ENCODE measurements around the gene HOXA9. TPM values are rescaled to one million over a fixed set of nuclear protein-coding genes. Genes with fewer than 3 reads are reported as not detected.

Gene HOXA9
- total RNA-seq, 6 donors from 2014 or later: 0.30 to 6.1 (median 0.49) TPM; not detected in 1

DNA sequence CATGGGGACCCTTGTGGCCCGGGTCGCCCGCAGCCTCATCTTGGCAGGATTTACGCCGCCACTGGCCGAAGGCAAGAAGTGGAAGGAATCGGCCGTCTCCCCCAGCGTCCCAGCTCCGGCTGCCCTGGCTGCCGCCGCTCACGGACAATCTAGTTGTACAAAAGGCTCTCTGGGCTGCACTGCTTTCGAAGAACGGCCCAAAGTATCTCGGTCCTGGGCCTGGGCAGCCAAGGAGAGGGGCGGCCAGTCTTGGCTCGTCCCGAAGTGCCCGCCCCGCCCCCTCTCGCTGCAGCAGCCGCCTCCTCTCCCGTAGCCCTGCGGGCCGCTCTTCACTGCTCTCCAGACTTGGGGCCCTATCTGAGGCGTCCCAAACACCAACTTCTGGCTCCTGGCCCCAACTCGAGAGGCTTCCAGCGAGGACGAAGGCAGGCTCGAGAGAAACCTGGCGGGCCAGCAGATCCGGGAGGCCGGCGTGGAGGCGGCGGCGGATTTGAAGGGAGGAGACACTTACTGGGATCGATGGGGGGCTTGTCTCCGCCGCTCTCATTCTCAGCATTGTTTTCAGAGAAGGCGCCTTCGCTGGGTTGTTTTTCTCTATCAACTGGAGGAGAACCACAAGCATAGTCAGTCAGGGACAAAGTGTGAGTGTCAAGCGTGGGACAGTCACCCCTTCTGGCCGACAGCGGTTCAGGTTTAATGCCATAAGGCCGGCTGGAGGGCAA lies 809 bp downstream of the HOXA9 start:
- Histone ChIP-seq H3K4me1 (peaks cover 7 to 59% (median 48%) of the 10 kb centered on the region in 4 donors), H3K36me3 (no peaks in the 10 kb centered on the region), H3K27me3 (peaks cover 2 to 70% (median 44%) of the 10 kb centered on the region in 4 donors), H3K9me3 (peaks cover 0 to 5% (median 0%) of the 10 kb centered on the region in 4 donors), H3K27ac (peak overlapping the region in 1 of 4 donors; percentile 9), H3K4me3 (peak overlapping the region in 3 of 4 donors; percentile 35 to 49 (median 48))
- WGBS, 2 donors: 15 to 17% methylated on average over 29 to 47 of the region's 47 CpGs
- DNase-seq (peak in 1 of 2 donors; percentile 82), ATAC-seq (ENCODE audit: low FRiP score in 2 of 2) (no peak)
- TF ChIP-seq, protein P1, sequence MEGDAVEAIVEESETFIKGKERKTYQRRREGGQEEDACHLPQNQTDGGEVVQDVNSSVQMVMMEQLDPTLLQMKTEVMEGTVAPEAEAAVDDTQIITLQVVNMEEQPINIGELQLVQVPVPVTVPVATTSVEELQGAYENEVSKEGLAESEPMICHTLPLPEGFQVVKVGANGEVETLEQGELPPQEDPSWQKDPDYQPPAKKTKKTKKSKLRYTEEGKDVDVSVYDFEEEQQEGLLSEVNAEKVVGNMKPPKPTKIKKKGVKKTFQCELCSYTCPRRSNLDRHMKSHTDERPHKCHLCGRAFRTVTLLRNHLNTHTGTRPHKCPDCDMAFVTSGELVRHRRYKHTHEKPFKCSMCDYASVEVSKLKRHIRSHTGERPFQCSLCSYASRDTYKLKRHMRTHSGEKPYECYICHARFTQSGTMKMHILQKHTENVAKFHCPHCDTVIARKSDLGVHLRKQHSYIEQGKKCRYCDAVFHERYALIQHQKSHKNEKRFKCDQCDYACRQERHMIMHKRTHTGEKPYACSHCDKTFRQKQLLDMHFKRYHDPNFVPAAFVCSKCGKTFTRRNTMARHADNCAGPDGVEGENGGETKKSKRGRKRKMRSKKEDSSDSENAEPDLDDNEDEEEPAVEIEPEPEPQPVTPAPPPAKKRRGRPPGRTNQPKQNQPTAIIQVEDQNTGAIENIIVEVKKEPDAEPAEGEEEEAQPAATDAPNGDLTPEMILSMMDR (IDR thresholded peaks at IDR 0.05): no peak
- TF ChIP-seq POLR2AphosphoS5 (IDR thresholded peaks at IDR 0.05): no peak

DNA sequence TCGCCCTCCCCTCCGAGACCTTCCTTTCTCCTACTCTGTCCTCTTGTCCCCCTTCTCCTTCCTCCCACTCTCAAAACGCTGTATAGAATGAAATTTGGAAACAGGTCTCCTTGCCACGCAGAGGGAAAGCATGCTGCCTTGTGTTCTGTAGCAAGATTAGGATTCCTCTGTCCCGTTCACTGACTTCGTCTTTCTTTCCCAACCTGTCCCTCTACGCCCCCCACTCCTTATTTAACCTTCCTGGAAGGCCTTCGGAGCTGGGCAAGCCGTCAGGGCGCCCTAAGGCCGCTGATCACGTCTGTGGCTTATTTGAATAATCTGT lies 1.3 kb downstream of the HOXA9 start:
- ATAC-seq (ENCODE audit: low FRiP score in 2 of 2) (no peak), DNase-seq (no peak)
- Histone ChIP-seq H3K27me3 (peaks cover 2 to 68% (median 40%) of the 10 kb centered on the region in 4 donors), H3K4me3 (peak overlapping the region in 3 of 4 donors; percentile 35 to 49 (median 48)), H3K27ac (no peak overlapping the region), H3K4me1 (peaks cover 7 to 56% (median 45%) of the 10 kb centered on the region in 4 donors), H3K9me3 (peaks cover 0 to 5% (median 0%) of the 10 kb centered on the region in 4 donors), H3K36me3 (no peaks in the 10 kb centered on the region)
- WGBS, 2 donors: 40 to 44% methylated on average over 12 of the region's 12 CpGs
- TF ChIP-seq, protein P1 (IDR thresholded peaks at IDR 0.05): no peak
- no peak for TF ChIP-seq POLR2AphosphoS5 (IDR thresholded peaks at IDR 0.05)

DNA sequence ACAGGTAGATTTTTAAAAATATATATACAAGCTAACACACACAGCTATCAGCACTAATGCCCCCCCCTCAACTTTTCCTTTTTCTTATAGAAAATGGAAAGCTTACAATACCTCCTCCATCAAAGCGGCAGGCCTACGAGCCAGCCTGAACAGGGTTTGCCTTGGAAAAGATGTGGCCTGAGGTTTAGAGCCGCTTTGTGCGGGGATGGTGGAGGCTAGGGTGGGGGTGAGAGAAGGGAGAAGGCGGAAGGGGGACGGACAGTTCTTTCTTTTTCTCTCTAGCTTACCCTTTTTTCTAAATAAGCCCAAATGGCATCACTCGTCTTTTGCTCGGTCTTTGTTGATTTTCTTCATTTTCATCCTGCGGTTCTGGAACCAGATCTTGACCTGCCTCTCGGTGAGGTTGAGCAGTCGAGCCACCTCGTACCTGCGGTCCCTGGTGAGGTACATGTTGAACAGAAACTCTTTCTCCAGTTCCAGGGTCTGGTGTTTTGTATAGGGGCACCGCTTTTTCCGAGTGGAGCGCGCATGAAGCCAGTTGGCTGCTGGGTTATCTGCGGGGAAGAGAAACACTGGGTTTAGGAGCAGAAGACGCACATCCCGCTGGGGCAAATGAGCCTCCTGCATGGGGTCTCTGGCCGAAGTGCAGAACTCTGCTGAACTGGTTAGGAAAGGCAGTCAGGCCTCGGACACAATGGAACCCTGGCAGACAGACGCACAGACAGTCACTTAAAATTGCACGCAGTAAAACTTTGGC lies 1.9 kb downstream of the HOXA9 start:
- peaks cover 7 to 56% (median 45%) of the 10 kb centered on the region in 4 donors for H3K4me1 ChIP-seq
- no peak overlapping the region for H3K27ac ChIP-seq
- H3K9me3 ChIP-seq: peaks cover 0 to 5% (median 0%) of the 10 kb centered on the region in 4 donors
- TF ChIP-seq POLR2A (IDR thresholded peaks at IDR 0.05) (no peak), EP300 (IDR thresholded peaks at IDR 0.05) (no peak)
- TF ChIP-seq, protein P1 (IDR thresholded peaks at IDR 0.05): no peak
- ATAC-seq (ENCODE audit: low FRiP score in 2 of 2) (no peak), DNase-seq (no peak)
- H3K4me3 ChIP-seq: peak overlapping the region in 2 of 4 donors; percentile 48 to 49
- peaks cover 2 to 68% (median 37%) of the 10 kb centered on the region in 4 donors for H3K27me3 ChIP-seq
- no peaks in the 10 kb centered on the region for H3K36me3 ChIP-seq
- WGBS, 2 donors: 54 to 63% methylated on average over 23 to 24 of the region's 24 CpGs

DNA sequence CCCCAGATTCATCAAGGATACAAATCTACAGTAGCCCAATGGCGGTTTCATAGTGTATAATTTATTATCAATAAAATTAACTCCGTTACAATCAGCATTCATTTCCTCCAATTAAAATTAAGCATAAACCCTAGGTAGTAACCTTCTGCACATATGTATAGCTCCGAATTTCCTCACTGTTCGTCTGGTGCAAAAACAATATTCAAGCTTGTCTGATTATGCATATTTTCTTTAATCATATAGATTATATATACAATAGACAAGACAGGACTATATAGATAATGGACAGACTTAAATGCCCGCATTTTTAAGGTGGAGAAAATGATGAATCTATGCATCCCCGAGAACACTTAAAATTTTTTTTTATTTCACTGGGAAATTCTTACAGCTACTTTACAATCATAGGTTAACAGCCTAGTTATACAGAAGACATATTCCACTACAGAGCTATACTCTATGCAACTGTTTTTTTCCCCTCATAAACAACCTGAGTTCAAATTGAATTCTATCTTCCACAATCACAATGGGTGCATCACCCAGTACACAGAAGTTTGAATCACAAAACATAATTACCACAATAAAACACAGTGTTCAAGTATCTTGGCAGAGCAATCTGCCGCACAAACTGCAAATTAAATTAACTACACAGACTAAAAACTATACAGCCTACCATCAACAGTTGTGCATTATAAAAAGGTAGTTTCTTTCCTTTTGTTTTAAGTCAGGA lies 2.6 kb downstream of the HOXA9 start:
- H3K4me1 ChIP-seq: peaks cover 7 to 56% (median 45%) of the 10 kb centered on the region in 4 donors

More for the DNA sequence above, 2.6 kb downstream of the HOXA9 start:
- DNase-seq: no peak
- WGBS, 2 donors: 63 to 70% methylated on average over 7 of the region's 7 CpGs
- H3K4me3 ChIP-seq: no peak overlapping the region
- peaks cover 2 to 66% (median 35%) of the 10 kb centered on the region in 4 donors for H3K27me3 ChIP-seq
- peaks cover 0 to 5% (median 0%) of the 10 kb centered on the region in 4 donors for H3K9me3 ChIP-seq
- no peak overlapping the region for H3K27ac ChIP-seq
- TF ChIP-seq EP300 (IDR thresholded peaks at IDR 0.05): no peak
- TF ChIP-seq POLR2A (IDR thresholded peaks at IDR 0.05): no peak
- TF ChIP-seq POLR2AphosphoS5 (IDR thresholded peaks at IDR 0.05): no peak
- TF ChIP-seq, protein P1 (IDR thresholded peaks at IDR 0.05): no peak
- no peaks in the 10 kb centered on the region for H3K36me3 ChIP-seq
- ATAC-seq (ENCODE audit: low FRiP score in 2 of 2): no peak
